Activated gamma-delta T cell (primary cell): ENCODE data around the gene KDM4F.

Source experiments
- DNase-seq: peaks from one replicate; lab custom pipeline; 2025; lab: John Stamatoyannopoulos, UW

KDM4F gene

DNA sequence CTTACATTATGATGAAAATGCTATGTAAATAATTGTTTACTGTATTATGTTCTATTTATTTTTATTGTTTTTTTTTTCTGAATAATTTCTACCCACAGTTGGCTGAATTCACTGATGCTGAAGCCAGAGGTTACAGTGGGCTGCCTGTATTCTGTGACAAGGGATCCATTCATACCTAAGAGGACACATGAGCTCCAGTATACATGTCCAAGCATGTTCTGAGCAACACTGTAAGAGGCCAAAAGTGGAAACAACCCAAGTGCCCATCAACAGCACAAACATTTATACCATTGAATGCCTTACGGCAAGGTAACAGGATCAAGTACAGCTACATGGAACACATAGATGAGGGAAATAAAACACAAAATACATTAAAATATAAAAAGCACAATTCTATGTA, 16.1 kb downstream of the KDM4F start:
- DNase-seq, result no peak

DNA sequence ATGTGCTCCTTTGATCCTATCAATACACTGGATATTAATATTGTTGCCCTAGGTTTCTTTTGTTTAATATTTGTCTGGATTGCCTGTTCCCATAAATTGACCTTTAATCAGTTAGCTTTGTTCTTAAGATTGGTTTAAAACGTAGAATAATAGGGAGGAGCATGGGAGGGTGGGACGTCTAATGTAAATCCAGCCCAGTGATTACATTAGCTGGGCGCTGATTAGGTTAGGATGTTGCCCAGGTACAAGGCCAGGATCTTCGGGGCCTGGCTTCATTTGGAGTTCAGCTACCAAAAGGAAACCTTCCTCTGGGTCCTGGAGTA, 17.5 kb downstream of the KDM4F start, which contains the start of gene SRSF8:
Gene SRSF8, plus strand, starts transcription at position 204 of the 323 bp plus-strand sequence. CDS start 308 bp downstream, outside the sequence.
- DNase-seq, result no peak

DNA sequence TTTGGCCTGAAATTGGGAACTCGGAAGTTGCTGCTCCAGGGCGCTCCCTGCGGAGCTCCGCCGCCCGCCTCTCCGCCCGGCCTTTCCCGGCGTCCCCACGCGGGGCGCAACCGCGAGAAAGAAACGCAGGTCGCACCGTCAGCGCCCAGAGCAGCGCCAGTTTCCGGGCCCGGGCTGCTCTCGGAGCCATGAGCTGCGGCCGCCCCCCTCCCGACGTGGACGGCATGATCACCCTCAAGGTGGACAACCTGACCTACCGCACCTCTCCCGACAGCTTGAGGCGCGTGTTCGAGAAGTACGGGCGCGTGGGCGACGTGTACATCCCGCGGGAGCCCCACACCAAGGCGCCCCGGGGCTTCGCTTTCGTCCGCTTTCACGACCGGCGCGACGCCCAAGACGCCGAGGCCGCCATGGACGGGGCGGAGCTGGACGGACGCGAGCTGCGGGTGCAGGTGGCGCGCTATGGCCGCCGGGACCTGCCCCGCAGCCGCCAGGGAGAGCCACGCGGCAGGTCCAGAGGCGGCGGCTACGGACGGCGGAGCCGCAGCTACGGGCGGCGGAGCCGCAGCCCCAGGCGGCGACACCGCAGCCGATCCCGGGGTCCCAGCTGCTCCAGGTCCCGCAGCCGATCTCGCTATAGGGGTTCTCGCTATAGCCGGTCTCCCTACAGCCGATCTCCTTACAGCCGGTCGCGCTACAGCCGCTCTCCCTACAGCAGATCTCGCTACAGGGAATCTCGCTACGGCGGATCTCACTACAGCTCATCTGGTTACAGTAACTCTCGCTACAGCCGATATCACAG, 18.0 kb downstream of the KDM4F start:
- peak; percentile 63 for DNase-seq

DNA sequence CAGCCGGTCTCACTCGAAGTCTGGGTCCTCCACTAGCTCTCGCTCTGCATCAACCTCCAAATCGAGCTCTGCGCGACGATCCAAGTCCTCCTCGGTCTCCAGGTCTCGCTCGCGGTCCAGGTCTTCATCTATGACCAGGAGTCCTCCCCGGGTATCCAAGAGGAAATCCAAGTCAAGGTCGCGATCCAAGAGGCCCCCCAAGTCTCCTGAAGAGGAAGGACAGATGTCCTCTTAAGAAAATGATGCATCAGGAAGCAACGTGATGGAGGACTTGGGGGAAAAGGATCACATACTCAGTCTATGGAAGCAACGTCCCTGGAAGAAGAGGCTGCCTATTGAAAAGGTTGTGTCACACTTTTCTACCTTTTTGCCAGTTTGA, 18.6 kb downstream of the KDM4F start:
- no peak for DNase-seq

DNA sequence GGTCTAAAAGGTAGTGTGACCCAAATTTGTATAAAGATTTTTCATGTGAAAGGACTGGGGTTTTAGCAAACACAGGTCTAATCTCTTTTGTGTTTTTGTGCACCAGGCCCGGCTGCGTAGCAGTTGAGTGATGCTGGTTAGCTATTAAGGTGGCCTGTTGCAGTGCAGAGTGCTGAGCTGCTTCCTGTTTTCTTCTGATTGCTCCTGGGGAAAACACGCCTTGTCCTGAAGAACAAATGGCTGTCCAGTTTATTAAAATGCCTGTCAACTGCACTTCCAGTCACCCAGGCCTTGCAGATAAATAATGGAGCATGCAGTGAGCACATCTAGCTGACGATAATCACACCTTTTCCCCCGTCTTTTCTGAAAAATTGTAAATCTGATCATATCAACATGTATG, 19.3 kb downstream of the KDM4F start:
- DNase-seq, result no peak

DNA sequence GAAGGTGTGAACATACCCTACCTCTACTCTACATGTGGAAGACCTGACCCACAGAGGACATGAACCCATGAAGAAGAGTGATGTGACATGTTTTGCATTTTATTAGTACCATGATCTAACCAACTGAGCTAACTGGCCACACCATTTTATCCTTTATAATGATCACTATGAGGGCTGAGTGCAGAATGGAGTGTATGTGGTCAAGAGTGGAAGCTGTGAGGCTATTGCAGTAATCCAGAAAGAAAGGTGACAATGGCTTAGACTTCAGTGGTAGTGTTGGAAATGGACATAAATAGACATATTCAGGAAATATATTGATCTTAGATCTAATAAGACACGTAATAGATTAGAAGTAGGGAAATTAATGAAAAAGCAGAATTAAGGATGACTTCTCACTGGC, 21.2 kb downstream of the KDM4F start:
- no peak for DNase-seq

DNA sequence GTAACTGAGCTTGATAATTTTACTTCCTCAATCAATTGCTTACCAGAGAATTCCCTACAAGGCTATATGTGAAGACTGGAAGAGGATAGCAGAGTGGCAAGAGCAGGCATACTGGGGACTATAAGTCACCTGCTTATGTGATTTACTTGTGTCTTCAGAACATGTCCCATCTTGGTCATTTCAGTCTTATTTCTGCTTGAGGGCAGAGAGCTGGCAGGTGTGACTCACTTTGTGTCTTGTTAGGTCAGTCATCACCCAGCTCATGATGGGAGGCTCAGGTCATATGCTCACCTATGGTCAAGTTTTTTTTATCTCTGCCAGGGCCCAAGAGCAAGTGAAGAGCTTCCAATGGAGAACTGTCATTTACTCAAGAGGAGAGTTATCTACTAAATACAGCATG, 23.7 kb downstream of the KDM4F start:
- no peak for DNase-seq

DNA sequence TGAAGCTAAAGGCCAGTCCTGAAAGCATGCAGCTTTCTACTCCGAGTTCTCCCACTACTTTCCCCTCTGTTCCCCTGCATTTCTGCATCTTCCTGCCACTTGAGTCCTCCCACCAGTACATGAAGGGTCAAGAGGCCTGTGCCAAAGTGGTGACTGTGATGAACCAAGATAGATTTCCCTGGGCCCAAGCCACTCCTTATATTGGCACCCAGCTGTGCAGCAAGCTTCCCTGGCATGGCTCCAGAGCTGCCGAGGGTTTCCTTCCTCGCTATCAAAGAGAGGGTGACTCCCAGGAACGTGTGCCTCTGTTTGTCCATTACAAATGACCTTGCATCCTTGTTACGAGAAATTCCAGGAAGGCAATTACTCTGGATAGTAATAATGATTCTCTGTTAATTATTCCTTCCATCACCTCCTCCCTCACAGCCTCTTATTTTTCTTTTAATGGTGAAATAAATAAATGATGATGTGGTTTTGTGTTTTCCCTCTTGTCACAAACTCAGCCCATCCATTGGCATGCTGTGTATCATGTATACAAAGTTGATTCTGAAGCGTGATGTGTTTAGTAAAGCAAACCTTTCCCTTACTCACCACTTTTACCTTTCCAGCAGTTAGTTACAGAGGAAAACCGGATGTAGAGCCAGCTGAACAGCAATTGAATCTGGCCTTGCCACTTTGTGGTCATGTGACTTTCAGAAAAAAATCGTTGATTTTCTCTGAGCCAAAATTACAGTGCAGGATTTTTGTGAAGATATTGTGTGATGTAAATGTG, 25.8 kb downstream of the KDM4F start:
- DNase-seq, result no peak

DNA sequence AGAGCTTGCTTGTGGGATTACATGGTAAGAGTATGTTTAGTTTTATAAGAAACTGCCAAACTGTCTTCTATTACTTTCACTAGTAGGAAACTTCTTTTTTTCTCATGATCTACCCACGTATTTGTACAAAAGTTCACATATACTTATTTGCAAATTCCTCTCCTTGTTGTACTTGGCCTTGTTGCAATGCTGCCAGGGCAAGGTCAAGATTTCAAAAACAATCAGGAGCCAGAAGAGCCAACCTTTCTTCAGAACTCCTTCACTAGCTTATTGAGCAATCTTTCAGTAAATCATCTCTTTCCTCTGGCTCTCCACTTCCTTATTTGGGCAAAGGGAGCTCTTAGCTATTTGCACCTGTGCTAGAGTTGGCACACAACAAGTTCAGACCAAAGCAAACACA, 27.2 kb downstream of the KDM4F start:
- no peak for DNase-seq

DNA sequence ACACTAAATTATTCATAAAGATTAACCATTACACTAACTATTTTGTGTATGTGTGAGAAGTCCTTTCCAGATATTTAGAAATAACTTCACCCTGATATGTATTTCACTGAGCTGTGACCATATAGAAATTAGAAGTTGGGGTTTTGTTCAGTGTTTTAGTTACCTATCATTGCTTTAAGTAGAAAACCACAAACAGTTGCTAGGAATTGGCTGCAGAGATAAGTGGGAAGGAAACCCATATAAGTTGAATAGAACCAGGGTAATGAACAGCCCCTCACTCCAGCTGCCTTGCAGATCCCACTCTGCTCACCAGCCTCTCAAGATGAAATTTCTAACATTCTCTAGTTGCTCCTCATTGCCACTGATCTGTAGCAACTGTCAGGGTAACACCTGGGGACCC, 27.8 kb downstream of the KDM4F start:
- no peak for DNase-seq

DNA sequence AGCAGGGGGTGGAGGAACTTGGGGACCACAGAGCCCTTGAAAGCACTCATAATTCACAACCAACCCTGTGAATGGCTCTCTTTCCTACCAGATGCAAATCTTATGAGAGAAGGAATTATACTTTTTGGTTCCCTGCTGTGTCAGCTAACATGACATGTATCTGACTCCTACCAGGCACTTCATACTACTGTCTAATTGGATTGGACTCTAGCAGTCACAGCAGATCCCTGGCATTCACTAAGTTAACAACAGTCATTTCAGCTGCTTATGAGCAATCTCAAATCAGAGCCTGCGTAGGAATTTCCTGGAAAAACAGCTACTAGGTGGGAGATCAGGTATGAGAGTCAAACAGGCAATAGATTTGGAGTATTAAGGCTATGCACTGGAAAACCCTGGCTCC, 29.3 kb downstream of the KDM4F start:
- no peak for DNase-seq

DNA sequence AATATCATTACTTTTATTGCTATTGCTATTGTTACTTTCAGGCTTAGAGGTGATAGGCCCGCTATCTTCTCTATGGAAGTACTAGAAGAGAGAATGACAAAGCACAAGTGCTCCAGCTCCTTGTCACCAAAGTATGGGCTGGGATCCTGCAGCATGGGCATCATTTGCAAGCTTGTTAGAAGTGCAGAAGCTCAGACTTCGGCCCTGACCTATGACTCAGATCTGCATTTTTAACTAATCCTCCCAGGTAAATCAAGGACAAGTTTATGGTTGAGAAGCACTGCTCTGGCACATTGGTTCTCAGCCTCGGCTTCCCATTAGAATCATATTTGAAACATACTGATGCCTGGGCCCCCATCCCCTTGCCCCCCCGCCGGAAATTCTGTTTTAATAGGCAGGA, 31.8 kb downstream of the KDM4F start:
- no peak for DNase-seq

DNA sequence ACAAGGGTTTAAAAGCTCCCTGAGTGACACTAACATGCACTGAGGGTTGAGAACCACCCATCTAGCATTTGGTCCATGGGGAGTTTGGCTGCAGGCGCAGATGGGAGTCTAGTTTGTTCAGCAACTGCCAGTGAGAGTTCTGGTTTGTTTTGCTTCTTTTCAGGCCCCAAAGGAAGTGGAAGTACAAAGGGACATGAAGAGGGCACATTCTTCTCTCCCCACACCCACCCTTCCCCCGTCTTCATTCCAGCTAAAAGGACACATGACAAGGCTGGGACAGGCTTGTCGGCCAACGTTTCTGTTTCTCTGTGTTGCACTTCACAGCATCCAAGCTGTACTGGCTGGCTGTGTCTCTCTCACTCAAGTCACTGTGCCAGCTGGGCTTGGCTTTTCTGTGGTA, 32.2 kb downstream of the KDM4F start:
- DNase-seq, result no peak

DNA sequence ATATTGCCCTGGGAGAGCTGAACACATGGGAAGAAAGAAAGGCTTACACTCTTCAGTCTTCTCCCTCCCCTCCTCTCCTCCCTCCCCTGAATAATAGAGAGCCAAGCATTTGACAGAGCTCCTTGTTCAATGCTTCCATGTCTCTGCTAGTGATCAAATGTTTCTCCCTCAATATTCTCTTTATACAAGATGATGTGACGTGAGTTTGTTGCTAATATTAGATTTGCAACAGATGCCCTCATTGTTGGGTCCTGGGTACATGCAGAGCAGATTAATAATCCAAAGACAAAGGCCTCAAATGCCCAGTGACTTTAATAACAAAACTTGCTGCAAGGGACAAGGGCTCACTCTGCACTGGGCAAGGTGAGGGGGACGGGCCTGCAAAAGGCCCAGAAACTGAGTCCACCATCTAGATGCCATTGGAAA, 33.4 kb downstream of the KDM4F start:
- DNase-seq, result no peak

DNA sequence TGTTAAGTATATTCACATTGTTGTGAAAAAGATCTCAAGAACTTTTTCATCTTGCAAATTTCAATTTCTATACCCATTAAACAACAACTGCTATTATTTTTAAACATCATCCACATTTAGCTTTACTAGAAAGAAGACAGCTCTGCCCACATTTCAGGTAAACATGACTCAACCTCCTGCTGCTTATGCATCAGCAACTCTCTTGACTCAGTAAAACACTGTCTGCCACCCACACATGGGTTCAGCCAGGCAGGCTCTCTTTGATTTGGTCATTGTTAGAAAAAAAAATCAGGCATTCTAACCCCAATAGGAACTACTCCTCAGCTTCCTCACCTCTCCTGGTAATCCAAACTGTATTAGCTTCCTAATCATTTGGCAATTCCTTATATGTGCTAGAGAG, 35.3 kb downstream of the KDM4F start:
- DNase-seq, result no peak

DNA sequence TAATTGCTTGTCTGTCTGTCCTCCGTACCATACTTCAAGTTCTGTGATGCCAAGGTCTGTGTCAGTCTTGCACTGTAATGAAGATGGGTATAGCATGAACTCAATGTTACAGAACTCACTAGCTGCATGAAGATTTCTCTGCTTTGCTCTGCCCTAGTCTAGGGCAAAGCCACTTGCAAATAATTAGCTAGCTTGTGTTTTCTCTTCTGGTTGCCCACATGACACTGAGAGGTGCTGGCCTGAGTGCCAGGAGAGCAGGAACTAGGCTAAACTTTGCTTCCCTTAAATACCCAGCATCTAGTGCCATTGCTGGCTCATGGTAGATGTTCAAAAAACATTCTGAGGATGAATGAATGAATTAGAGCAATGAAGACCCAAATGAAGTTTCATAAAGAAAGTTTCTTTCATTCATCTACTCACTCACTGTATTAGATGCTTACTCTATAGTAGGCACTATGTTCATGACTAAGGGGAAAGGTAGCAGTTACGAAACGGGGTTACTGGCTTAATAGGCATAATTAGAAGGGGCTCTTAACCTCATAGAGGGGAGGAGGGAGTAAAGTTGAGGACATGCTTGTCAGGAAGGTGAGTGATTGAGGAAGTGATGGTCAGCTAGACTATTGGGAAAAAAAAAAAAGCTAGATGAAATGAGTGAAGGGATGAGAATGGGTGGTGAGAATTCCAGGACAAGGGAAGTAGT, 36.0 kb downstream of the KDM4F start:
- DNase-seq, result no peak

DNA sequence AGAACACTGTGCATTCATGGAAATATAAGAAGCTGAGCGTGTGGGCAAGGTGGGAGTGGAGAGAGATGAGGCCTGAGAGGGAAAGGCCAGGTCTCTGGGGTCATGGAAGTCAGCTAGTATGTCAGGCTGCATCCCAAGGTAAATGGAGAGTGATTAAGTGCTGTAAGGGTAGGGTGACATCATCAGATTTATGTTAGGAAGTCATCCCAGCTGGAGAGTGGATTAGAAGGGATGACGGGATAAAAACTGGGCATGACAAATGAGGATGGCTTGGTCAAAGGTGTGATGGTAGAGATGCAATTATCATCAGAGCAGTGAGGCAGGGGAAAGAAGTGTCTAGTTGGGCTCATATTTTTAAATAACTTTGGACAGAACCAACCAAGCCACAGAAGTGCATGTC, 36.9 kb downstream of the KDM4F start:
- no peak for DNase-seq

DNA sequence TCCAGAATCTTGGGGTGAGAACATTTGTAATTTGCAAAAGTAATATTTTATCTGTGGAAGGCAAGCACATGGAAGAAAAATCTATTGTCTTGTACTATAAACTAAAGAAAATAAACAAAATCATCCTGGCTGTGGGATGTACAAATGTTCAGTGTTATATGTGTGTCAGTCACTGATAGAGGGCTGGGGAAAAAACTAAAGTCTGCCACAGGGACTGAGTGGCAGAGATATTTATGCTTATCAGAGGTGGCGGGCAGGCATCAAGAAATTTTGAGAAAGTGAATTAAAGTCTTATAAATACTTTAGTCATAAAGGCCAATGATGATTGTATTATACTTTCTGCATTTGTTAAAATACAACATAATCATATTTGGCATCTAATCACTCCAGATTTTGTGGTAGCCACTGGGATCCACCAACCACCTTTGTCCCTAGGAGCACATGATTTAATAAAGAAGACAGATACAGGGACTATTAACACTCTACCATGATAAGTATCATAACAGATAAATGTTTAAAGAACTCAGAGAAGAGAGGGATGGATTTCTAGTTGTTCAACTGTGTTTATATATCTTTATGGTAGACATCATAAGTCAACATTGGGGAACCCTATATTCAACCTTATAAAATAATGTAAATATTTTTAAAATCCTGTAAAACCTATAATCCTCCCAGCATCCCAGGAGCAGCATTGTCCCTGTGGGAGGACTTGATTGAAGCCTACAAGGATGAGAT, 37.8 kb downstream of the KDM4F start:
- DNase-seq, result no peak

DNA sequence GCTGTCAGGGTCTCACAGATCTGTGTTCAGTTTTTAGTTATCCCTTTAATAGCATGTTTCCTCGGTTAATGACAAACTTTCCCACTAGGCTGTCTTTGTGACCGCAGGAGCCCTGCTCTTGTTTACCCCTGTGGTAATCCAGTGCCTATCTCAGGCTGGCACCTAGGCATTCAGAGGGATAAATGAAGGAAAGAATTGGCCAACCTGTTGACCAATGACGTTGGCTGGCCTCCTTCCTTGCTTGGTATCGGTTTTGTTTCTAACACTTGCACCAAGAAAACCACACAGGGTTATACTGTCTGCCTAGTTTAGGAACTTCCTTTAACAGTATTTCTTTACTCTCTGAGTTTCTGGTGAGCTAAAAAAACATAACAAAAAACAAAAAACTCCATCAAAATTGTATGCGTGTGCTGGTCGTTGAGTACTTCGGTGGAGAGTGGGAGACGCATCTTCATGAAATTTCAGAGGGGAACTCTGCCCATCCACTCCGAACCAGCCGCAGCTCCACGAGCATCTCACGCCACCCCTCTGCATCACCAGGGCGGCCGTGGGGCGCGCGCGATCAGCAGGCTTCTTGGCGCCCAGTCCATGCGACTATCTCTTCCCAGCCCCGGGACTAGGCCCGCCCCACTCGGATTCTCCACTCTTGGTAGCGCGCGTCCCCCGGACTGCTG, 39.9 kb downstream of the KDM4F start:
- no peak for DNase-seq

DNA sequence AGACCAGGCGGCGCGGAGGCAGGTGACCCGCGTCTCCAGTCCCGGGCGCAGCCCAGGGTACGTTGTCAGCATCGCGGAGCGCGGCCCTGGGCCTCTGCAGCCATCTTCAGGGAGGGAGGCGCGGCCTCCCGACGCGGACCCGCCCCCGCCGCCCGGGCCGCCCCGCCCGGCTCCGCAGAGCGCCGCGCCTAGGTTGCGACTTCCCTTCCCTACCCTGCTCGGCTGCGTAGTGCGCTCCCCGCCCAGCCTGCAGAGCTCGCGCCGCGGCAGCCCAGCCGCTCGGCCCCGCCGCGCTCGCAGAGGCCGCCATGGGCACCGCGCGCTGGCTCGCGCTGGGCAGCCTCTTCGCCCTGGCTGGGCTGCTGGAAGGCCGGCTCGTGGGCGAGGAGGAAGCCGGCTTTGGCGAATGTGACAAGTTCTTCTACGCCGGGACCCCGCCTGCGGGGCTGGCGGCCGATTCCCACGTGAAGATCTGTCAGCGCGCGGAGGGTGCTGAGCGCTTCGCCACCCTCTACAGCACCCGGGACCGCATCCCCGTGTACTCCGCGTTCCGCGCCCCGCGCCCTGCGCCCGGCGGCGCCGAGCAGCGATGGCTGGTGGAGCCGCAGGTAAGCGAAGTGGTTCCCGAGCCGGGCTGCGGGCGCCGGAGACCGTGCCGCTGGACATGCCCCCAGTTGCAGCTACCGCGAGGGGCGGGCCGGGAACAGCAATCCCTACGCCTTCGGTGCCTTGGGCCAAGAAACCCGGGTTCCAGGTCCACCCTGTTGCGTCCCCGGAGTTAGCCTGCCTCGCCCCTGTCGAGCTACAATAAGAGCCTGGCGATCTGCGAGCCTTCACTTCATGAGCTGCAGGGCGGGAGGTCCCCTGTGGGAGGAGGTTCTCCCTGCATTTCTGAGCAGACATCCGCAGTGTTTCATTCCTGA, 40.7 kb downstream of the KDM4F start, which contains the start of gene ENDOD1:
Gene ENDOD1, plus strand, starts transcription at position 227 of the 923 bp plus-strand sequence. Its CDS starts 82 bp downstream, at position 309.
- peak; percentile 68 for DNase-seq
